GM23248 (cell line): ENCODE results near the gene LILRA5. TPM values are rescaled to one million over a fixed set of nuclear protein-coding genes. Genes with fewer than 3 reads are reported as not detected.
"Not testable (repeated sequence)": the region's sequence is repeated elsewhere in the genome, so short reads cannot be mapped to it uniquely, and the experiment has no call there.

ENCODE experiments used
- DNase-seq: peaks from one replicate; pipeline ENCODE4 v3.0.0-alpha.2; 2015
- H2AFZ ChIP-seq: fragments of 200-600 bp; sonication (generic); 2 replicates; pipeline ENCODE4 v1.6.1; 2016; ENCODE audit warnings: antibody characterized with exemption
- H3F3A ChIP-seq: fragments of 200-600 bp; sonication (generic); 2 replicates; pipeline ENCODE4 v1.6.1; 2016; ENCODE audit warnings: mild to moderate bottlenecking, antibody characterized with exemption, mixed run types; ENCODE audit not compliant: insufficient read depth
- H3K27ac ChIP-seq: fragments of 200-600 bp; sonication (generic); 2 replicates; pipeline ENCODE4 v1.5.1; 2016; ENCODE audit warnings: mild to moderate bottlenecking
- H3K27me3 ChIP-seq: fragments of 200-600 bp; sonication (generic); replicated peaks from 2 replicates; pipeline ENCODE4 v1.6.1; 2016; ENCODE audit warnings: mild to moderate bottlenecking; ENCODE audit not compliant: insufficient read depth
- H3K36me3 ChIP-seq: fragments of 200-600 bp; sonication (generic); 2 replicates; pipeline ENCODE4 v1.6.1; 2016; ENCODE audit warnings: low read depth, mild to moderate bottlenecking
- H3K4me1 ChIP-seq: fragments of 200-600 bp; sonication (generic); 2 replicates; pipeline ENCODE4 v1.6.1; 2016; ENCODE audit warnings: mild to moderate bottlenecking; ENCODE audit not compliant: insufficient read depth
- H3K4me2 ChIP-seq: fragments of 200-600 bp; sonication (generic); one replicate; pipeline ENCODE4 v1.6.1; 2016; ENCODE audit warnings: mild to moderate bottlenecking; ENCODE audit not compliant: unreplicated experiment
- H3K4me3 ChIP-seq: fragments of 200-600 bp; sonication (generic); 2 replicates; pipeline ENCODE4 v1.5.1; 2016; ENCODE audit warnings: mild to moderate bottlenecking
- H3K79me2 ChIP-seq: fragments of 200-600 bp; sonication (generic); 2 replicates; pipeline ENCODE4 v1.6.1; 2016; ENCODE audit warnings: mild to moderate bottlenecking; ENCODE audit not compliant: insufficient read depth
- H3K9ac ChIP-seq: fragments of 200-600 bp; sonication (generic); 2 replicates; pipeline ENCODE4 v1.6.1; 2016; ENCODE audit warnings: mild to moderate bottlenecking
- H3K9me2 ChIP-seq: fragments of 200-600 bp; sonication (generic); 2 replicates; pipeline ENCODE4 v1.6.1; 2016; ENCODE audit warnings: mixed run types, mild to moderate bottlenecking, moderate library complexity; ENCODE audit not compliant: insufficient read depth
- H3K9me3 ChIP-seq: fragments of 200-600 bp; sonication (generic); one replicate; pipeline ENCODE4 v1.6.1; 2017; ENCODE audit warnings: low read depth
- H4K20me1 ChIP-seq: fragments of 200-600 bp; sonication (generic); 2 replicates; pipeline ENCODE4 v1.6.0; 2016; ENCODE audit not compliant: insufficient read depth
- EZH2 ChIP-seq: fragments of 200-600 bp; sonication (generic); IDR thresholded peaks from 2 replicates; pipeline ENCODE4 v1.6.1; 2018; ENCODE audit warnings: antibody characterized with exemption, mild to moderate bottlenecking; ENCODE audit not compliant: insufficient read depth, poor library complexity, severe bottlenecking
- EZH2phosphoT487 ChIP-seq: fragments of 200-600 bp; sonication (generic); IDR thresholded peaks from 2 replicates; pipeline ENCODE4 v1.6.1; 2018; ENCODE audit warnings: antibody characterized with exemption, moderate library complexity, mild to moderate bottlenecking, low read depth; ENCODE audit not compliant: insufficient read depth
- WGBS, 2 experiments: methylation state at CpG; one replicate each; pipeline ENCODE4 v1.1.6; 2015 to 2017; ENCODE audit warnings: low lambda C conversion rate in 2 of 2, low coverage in 1 of 2; ENCODE audit errors: missing lambda C conversion rate in 2 of 2; 5-methylcytosine and 5-hydroxymethylcytosine counted together
- in situ Hi-C: fragments of 300-500 bp; cut with MboI; formaldehyde crosslinking; loops from 2 replicates; pipeline ENCODE4 v1.15.0; 2020
- polyA plus RNA-seq: library from polyadenylated mRNA; unstranded; fragments of >200 nt; fragmentation: Nextera tagmentation; extraction: Ambion mirVana; gene quantifications from 2 replicates; pipeline ENCODE4 v1.2.1, GENCODE V29; 2016
- total RNA-seq: library from RNA; depleted of rRNA; stranded (reverse); fragments of >200 nt; shearing (Covaris generic); gene quantifications from 2 replicates; pipeline ENCODE4 v1.2.3, GENCODE V29; 2014

LILRA5 gene
- total and polyA plus RNA-seq, 2 experiments from 2014 or later: not detected

- no peak overlapping the region for H2AFZ ChIP-seq
- no peaks in the 10 kb centered on the region for H3K4me1 ChIP-seq
- WGBS, 2 experiments: 0 to 5% methylated on average over 3 of the region's 3 CpGs
- no peaks in the 10 kb centered on the region for H3K79me2 ChIP-seq
- no peaks in the 10 kb centered on the region for H4K20me1 ChIP-seq
- no peak overlapping the region for H3K9ac ChIP-seq
- no peaks in the 10 kb centered on the region for H3K9me3 ChIP-seq
- TF ChIP-seq EZH2phosphoT487: no peak
- no peak for TF ChIP-seq EZH2
- H3K4me3 ChIP-seq: no peak overlapping the region
- H3K9me2 ChIP-seq: no peaks in the 10 kb centered on the region
- no peak overlapping the region for H3K4me2 ChIP-seq
- no peaks in the 10 kb centered on the region for H3F3A ChIP-seq
- DNase-seq: no peak
- in situ Hi-C loops: no loop called here
- H3K27ac ChIP-seq: no peak overlapping the region
- H3K27me3 ChIP-seq: no peaks in the 10 kb centered on the region; the same call in 1 of the 2 replicates
- no peaks in the 10 kb centered on the region for H3K36me3 ChIP-seq
Measured at GRCh38 chr19:54324071-54324470, 11.1 kb upstream of the LILRA5 start.

- H3F3A ChIP-seq, H3K27me3 ChIP-seq, H3K4me1 ChIP-seq, H2AFZ ChIP-seq, H3K9ac ChIP-seq, H3K4me2 ChIP-seq, H3K9me3 ChIP-seq, H3K4me3 ChIP-seq, H3K27ac ChIP-seq, in situ Hi-C loops, H3K36me3 ChIP-seq, H4K20me1 ChIP-seq, H3K9me2 ChIP-seq, DNase-seq, H3K79me2 ChIP-seq: not testable (repeated sequence)
- no CpG with 5 or more reads among the region's 13 CpGs for WGBS, 2 experiments
Measured at GRCh38 chr19:54322934-54323333, 10.0 kb upstream of the LILRA5 start.

- DNase-seq, H3K27me3 ChIP-seq, in situ Hi-C loops, H3K9me3 ChIP-seq, H3K4me1 ChIP-seq, H3K4me3 ChIP-seq, H3F3A ChIP-seq, H3K9ac ChIP-seq, H3K4me2 ChIP-seq, H3K36me3 ChIP-seq, H3K9me2 ChIP-seq, H4K20me1 ChIP-seq, H3K27ac ChIP-seq, H2AFZ ChIP-seq, H3K79me2 ChIP-seq: not testable (repeated sequence)
- WGBS, 2 experiments: 60% methylated on average over 12 of the region's 13 CpGs
Measured at GRCh38 chr19:54322295-54322694, 9.3 kb upstream of the LILRA5 start.

- TF ChIP-seq EZH2phosphoT487 (no peak), EZH2 (no peak)
- no peak overlapping the region for H3K4me2 ChIP-seq
- no peaks in the 10 kb centered on the region for H3K9me2 ChIP-seq
- H2AFZ ChIP-seq: no peak overlapping the region
- no peaks in the 10 kb centered on the region for H3F3A ChIP-seq
- H3K27ac ChIP-seq: no peak overlapping the region
- no peak overlapping the region for H3K9ac ChIP-seq
- no peaks in the 10 kb centered on the region for H3K36me3 ChIP-seq
- no peak for DNase-seq
- no peaks in the 10 kb centered on the region for H3K9me3 ChIP-seq
- H4K20me1 ChIP-seq: no peaks in the 10 kb centered on the region
- in situ Hi-C loops: no loop called here
- H3K4me1 ChIP-seq: no peaks in the 10 kb centered on the region
- H3K4me3 ChIP-seq: no peak overlapping the region
- WGBS, 2 experiments: 36 to 43% methylated on average over 14 of the region's 14 CpGs
- no peaks in the 10 kb centered on the region; the same call in 1 of the 2 replicates for H3K27me3 ChIP-seq
- H3K79me2 ChIP-seq: no peaks in the 10 kb centered on the region
Measured at GRCh38 chr19:54319892-54320670, 7.1 kb upstream of the LILRA5 start.

- H3K4me1 ChIP-seq: no peaks in the 10 kb centered on the region
- 41 to 46% methylated on average over 7 of the region's 7 CpGs for WGBS, 2 experiments
- no peaks in the 10 kb centered on the region; the same call in 1 of the 2 replicates for H3K27me3 ChIP-seq
- DNase-seq: no peak
- H3K36me3 ChIP-seq: no peaks in the 10 kb centered on the region
- no peaks in the 10 kb centered on the region for H3K9me3 ChIP-seq
- H3K9me2 ChIP-seq: no peaks in the 10 kb centered on the region
- H4K20me1 ChIP-seq: no peaks in the 10 kb centered on the region
- TF ChIP-seq EZH2 (no peak), EZH2phosphoT487 (no peak)
- H3F3A ChIP-seq: no peaks in the 10 kb centered on the region
- H3K4me2 ChIP-seq: no peak overlapping the region
- H2AFZ ChIP-seq: no peak overlapping the region
- H3K9ac ChIP-seq: no peak overlapping the region
- H3K4me3 ChIP-seq: no peak overlapping the region
- no peak overlapping the region for H3K27ac ChIP-seq
- H3K79me2 ChIP-seq: no peaks in the 10 kb centered on the region
- in situ Hi-C loops: no loop called here
Measured at GRCh38 chr19:54319049-54319448, 6.1 kb upstream of the LILRA5 start.
